Stimulated activated naive CD4-positive, alpha-beta T cell (primary cell): Measurements from ENCODE around the gene GPC6.
"Not testable (repeated sequence)": the region's sequence is repeated elsewhere in the genome, so short reads cannot be mapped to it uniquely, and the experiment has no call there.

Experiments
- DNase-seq, 6 experiments: peaks; one replicate each; lab custom pipeline; 2025; lab: John Stamatoyannopoulos, UW

The GPC6 gene

DNA sequence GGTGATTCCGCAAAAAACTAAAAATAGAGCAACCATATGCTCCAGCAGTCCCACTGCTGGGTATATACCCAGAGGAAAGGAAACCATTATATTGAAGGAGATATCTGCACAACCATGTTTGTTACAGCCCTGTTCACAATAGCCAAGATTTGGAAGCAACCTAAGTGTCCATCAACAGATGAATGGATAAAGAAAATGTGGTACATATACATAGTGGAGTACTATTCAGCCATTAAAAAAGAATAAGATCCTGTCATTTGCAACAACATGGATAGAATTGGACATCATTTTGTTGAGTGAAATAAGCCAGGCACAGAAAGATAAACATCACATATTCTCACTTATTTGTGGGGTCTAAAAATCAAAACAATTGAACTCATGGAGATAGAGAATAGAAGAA lies 97.3 kb downstream of the GPC6 start:
- DNase-seq = not testable (repeated sequence)

DNA sequence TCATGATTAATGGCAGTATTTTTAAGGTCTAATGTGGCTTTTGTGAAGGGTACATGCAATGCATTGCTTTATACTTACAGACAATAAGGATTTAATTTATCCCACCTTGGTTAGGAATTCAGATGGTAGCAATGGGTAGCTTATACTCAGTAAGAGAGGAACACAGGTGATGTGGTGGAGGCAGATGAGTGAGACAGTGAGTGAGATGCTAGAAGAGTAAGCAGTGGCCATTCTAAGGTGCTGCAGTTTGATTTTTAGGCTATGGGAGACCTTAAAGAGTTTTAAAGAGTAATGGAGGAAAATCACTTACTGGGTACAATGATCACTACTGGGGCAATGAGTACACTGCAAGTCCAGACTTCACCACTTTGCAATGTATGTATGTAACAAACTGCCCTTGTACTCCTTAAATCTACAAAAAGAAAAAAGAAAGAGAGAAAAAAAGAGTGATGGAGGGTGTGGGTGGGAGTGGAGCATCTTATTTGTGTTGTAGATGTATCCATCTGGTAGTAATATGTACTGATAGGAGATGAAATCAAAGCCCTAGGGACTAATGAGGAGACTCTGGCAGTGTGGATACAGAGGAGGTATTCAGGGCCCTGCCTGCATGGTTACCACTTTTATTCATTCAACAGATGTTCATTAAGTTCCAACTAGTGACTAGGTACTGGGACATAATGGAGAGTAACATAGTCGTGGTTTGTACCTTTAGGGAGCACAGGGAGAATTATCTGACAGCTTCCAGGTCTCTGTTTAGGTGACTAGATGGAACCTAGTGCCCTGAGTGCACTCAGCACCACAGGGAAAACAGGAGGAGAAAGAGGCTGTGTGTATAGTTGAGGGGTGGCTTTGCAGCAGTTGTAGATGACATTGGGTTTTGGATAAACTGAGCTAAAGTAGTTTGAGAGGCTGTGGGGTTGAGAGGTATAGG lies 99.0 kb downstream of the GPC6 start:
- DNase-seq = no peak

DNA sequence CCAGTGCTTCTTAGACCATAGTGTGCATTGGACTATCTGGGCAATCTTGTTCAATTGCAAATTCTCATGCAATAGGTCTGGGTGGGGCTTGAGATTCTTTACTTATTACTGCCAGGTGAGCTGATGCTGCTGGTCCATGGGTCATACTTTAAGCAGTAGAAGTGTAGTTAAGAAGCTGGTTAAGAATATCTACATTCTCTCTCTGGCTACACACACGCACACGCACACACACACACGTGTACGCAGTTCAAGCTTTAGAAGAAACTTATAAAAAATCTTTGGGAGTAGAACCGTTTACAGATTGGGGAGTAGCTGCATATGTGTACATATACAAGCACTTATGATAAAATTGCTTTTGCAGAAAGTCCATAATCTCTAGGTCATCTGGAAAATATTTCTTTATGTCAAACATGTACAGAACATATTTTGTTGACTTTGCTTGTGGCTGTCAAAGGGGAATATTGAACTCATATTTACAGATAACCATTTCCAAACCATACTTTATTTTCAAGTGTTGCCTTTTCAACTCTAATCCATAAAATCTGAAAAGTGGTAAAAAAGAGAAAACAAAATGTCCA lies 99.7 kb downstream of the GPC6 start:
- DNase-seq = no peak

DNA sequence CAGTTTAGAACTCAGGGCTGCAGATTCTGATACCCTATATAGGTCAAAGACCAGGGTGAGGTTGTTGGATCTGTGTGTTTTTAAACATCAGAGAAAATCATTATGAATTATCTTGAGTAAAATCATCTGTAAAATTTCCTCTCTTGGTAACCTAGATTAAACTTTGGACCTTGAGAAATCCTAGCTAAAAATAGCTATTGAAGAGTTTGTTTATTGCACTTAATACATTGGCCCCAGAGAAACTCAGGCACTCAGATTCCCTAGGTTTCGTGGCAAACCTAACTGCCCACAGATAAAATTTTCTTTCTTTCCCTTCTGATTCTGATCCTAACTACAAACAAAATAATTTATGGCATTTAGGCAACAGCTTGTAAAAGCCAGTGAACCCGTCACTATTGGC lies 102.3 kb downstream of the GPC6 start:
- DNase-seq = no peak

DNA sequence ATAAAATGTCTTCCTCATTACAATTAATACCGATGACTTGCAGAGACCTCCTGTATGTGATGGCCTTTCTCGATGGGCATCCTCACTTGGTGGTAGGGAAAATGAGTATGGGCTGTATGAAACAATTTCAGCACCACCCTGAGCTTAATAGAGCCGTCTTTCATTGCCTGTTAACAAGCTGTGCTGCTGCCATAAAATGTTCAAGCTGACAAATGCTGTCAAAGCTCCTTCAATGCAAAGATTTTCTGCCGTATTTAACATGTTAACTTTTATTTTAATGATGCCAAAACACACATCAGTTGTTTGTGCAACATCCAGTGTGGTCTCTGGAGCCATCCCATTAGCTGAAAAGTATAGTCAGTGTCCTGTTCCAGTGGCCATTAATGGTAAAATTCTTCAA lies 110.1 kb downstream of the GPC6 start:
- DNase-seq = no peak

DNA sequence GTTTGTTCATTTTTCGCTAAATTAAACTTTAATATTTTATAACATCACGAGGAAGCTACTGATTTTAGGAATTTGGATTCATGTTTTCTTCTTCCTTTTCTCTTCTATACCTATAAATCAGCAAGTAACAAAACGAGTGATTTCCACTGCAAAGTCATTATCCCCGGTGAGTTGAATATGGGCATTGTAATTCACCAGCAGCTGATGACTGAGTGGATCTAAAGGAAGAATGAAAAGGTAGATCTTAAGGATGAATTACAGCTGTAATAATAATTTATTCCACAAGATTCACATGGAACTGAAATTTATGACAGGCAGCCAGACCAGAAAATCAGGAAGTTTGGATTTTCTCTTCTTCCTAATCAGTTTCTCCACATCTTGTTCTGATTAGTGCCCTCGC lies 111.4 kb downstream of the GPC6 start:
- no peak for DNase-seq

DNA sequence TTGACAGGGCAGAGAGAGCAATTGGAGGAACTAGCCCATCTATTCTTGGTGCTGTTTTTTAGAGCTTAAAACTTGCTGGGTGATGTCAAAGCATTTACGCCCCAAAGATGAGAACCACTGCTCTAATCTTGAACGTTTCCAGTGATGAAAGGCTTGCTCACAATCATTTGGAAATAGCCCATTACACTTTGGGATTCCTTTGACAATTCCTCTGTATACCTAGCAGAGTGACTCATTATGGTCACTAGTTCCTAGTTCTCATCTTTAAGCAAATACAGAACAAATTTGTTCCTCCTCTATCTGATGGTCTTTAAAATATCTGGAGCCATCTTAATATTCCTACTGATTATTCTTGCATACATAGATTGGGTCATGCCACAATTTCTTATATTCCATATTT lies 112.3 kb downstream of the GPC6 start:
- DNase-seq = no peak

DNA sequence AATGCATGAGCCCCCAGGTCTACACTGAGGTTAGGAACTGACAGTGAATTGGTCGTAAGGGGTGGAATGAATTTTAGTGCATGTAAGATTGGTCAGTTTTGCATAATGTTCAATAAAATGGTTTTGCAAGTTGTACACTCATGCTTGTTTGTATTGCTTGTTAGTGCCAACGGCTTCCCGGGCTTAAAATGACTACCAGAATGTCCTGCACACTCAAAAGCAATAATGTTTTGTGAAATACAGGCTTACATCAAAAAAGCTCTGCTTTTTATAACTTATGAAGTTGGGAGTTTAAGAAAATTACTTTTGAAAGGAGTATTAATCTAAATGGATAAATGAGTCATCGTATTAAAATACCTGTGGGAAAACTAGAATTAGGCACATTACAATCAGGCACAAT lies 112.9 kb downstream of the GPC6 start:
- no peak for DNase-seq

DNA sequence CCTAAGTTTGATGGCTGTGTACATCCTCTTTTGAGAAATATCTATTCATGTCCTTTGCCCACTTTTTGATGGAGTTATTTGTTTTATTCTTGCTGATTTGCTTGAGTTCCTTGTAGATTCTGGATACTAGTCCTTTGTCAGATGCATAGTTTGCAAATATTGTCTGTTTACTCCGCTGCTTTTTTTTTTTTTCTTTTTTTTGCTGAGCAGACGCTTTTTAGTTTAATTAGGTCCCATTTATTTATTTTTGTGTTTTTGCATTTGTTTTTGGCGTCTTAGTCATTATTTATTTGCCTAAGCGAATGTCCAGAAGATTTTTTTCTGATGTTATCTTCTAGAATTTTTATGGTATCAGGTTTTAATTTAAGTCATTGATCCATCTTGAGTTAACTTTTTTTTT lies 114.9 kb downstream of the GPC6 start:
- no peak for DNase-seq

DNA sequence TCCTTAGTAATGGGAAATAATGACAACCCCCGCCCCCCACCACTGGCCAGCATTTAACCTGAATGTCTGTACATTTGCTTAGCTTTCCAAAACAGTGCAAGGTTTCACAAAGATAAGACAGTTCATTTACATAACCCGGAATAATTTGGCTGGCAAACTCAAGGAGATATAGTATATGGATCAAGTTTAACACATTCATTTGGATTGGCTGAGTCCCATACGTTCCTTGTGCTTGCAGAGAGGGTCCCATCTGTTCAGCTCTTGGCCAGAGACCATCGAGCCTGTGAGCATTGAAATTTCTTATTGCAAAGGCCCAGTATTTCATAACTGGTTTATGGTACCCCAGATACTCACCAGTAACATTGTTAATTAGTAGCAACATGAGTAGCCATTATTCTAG lies 116.5 kb downstream of the GPC6 start:
- no peak for DNase-seq

DNA sequence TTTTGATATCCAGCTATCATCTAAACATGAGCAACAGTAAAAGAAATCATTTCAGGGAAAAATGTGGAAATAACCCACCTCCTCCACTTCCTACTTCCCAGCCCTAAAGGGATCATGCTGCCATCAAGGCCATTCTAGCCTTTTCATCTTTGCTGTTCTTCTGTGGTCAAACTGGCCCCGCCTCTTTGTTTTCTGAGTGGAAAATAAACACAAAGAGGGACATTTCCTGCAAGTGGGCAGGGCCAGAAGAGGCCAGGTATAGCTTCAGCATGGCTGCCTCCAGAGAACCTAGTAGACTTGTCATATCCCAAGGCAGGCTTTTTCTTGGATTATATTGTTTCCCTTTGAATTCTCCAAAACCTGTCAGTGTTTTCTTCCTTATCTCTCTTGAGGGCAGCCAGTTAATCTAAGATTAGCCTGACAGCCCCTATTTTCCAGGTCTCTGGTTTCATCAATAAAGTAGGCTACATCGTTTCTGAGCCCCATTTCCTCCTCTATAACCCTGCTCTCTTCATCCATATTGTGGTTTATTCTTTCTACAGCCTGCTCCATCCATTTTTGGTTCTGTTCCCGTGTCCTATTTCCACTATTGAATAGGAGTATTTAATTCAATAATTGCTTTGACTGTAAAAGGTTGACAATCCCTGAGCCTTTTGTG lies 117.6 kb downstream of the GPC6 start:
- no peak for DNase-seq

DNA sequence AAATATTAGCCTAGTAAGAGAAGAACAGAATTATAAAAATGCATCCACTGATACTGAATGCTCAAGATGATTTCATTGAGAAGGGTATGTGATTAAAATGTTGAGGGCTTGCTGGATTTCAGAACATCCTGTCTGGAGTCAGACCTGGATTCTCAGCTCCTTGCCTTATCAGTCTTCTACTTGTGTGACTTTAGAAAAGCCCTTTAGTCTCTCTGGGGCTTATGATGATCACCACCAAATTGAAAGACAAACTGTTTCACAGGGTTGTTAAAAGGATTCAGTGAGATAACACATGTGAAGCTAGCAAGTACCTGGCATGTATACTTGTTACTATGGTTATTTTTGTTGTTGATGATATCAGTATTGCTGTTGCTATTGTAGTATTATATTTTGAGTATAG lies 118.4 kb downstream of the GPC6 start:
- DNase-seq = no peak

DNA sequence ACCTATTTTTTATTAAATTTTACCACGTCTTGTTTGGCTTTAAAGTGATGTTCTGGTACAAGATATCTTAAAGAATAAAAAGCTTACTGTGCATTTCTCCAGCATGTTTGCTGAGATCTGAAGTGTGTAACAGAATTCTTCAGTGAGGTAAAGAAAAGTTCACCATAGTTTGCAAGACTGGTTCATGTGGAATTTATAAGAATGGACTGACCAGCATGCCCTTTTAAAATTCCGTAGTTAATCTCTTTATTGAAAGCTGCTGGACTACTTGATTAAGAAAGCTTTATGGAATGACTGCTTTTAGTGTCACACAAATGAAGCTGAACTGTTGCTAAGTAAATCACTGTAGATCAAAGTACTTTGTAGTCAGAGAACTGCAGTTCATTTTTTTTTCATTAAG lies 119.2 kb downstream of the GPC6 start:
- no peak for DNase-seq

DNA sequence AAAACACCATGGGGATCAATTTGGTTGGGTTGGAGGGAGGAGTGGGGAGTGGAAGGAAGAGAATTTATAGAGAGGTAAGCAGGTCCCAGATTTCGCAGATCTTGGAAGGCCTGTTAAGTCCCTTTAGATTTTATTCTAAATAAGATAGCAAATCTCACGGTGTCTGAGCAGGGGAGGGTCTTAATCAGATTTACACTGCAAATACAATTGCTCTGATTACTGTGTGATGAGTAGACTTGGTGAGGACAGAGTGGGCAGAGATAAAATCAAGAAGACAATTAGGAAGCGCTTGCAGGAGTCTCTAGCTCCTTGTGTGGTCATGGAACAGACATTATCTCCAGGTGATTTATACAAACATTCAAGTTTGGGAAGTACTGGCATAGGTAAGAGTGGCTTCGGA lies 126.0 kb downstream of the GPC6 start:
- no peak for DNase-seq

DNA sequence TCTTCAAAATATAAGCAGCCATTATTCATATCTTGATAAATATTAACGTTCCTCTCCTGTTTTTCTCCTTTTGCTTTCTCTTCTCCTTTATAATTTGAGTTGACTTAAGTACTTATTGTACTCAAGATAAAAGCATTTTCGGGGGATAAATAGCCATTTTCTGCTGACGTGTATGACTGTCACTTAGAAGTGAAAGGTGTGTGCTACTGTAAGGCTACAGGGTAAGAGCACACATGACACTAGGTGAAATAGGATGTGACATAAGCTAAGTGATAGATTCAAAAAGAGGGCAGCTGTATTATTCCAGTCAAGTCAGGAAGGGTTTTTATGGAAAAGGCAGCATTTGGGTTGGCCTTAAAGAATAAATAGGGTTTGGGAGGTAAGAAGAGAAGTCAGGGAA lies 128.5 kb downstream of the GPC6 start:
- DNase-seq = no peak

DNA sequence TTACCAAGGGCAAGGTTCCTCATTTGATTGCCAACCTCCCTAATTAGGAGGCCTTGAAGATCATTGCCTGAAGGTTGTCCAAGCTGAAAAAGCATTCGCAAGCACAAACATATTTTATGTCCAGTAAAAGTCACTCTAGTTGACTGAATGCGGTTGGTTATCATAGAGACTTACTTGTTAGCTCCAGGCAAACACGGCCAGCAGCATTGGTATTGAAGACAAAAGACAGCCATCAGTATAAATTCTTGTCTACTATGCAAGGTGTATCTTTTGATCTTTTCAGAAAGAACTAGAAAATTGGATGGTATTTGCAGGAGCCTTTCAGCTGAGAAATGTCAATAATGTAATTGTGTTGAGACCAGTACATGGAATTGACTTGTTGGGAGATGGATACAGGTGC lies 129.9 kb downstream of the GPC6 start:
- DNase-seq = no peak

DNA sequence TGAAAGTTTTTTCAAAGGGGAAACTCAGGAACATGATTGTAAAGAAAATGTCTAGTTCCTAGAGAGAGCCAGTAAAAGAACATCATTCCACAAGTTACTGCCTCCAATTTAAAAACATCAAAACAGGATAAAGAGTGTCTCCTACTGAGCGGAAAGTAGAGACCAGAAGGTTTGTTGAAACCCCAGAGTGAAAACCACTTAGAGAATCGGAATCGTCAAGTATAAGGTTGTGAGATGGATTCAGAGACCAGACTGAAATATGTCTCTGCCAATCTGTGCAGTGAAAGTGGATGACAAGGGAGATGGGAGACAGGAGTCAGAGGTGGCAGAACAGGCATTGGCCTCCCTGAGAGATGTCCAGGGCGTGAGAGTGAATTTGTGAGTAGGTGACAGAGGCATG lies 133.4 kb downstream of the GPC6 start:
- no peak for DNase-seq

DNA sequence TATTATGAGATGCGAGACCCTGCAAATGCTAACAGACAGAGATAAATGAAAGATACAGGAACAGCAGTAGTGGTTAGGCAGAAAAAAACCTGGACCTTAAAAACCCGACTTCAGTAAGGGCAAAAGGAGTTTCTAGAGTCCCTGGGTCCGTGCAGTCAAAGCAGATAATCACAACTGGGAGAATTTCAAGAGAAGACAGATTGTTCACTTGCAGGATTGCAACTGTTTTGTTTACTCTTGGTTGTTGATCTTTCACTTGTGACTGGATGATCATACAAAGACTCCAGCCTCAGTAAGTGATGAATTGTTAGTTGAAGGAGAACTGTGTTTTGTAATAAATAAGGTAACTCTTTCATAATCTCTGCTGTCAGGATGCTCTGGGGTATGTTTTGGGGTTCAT lies 135.1 kb downstream of the GPC6 start:
- no peak for DNase-seq

DNA sequence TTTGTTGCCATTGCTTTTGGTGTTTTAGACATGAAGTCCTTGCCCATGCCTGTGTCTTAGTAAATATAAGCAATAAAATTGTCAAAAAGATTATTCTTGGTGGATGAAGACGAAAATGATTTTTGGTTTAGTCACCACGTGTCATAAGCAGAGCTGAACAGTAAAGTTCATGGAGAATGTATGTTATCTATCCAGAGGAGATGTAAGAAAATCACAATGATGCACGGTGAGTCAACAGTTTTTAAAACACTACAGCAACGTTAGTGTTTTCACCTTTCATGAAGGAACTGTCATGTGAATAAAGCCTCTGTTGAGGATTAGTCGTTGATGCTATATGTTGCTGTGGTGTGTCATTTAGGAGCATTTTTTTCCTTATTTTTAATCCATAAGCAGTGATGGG lies 137.6 kb downstream of the GPC6 start:
- DNase-seq = no peak

DNA sequence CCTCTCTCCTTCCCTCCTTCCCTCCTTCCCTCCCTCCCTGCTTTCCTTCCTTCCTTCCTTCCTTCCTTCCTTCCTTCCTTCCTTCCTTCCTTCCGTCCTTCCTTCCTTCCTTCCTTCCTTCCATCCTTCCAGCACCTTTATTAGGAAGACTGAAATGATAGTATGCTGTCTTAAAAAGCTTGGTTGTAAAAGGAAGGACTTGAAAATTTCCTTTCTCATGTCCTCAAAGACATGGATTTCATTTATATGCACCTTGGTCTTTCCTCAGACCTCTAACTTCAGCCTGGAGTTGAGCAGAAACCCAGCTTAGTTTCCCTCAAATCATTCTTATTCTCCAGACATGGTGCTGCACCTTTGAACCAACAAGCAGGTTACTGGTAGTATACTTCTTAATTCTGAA lies 141.7 kb downstream of the GPC6 start:
- DNase-seq = no peak

DNA sequence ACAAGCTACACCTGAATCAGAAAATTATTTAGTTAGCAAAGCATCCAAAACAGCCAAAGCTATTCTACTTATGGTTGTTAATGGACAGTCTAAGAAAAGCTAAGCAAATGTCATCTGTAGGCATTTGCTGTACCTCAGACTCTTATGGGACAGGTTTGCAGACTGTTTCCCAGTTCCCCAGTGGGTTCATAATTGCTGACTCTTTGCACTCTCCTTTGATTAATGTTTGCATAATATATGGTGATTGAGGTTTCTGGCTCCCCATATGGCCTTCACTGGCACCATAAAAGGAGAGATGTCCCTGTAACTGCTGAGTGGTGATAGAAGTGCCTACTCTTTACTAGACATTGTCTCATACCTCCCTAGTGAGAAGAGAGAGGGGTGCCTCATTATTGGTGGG lies 142.1 kb downstream of the GPC6 start:
- no peak for DNase-seq

DNA sequence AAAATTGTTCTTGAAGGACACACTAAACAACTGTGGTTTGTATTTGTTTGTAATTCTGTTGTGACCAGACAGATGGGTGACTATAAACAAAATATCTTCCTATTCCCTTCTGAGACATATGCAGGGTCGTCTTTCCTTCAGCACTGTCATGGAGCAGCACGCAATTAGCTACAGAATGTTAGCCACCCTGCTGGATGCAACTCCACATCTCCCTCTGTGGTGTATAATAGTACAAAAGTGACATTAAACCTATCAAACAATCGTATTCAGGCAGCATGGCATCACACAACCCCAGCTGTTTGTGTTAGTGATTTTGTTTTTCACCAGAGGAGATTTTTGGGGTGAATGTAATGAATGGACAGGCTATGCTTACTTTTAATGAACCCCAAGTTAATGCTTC lies 146.2 kb downstream of the GPC6 start:
- DNase-seq = no peak

DNA sequence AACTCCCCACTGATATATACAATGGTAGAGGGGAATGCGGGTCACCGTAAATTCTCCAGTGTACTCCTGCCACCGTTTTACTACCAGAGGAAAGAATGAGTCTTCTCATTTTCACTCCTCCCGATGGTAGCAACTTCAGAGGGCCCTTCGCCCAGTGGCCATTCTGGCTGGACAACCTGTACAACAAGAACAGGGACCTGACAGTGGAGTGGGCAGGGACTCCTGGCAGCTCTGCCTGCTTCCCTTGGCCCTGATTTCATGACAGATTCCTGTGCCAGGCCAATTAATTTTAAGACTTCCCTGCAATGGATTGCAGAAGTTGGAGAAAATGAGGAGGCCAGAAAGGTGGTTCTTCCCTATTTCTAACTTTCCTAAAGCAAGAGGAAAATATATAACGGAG lies 148.9 kb downstream of the GPC6 start:
- DNase-seq = no peak
